WTC11 (cell line): ENCODE measurements around the gene FADD. TPM values are rescaled to one million over a fixed set of nuclear protein-coding genes. Genes with fewer than 3 reads are reported as not detected.

Experiments
- ATAC-seq: fragments of 200-7000 bp; cut with Tn5 transposase; 2 replicates; pipeline ENCODE4 v1.10.0; 2021; ENCODE audit warnings: mild to moderate bottlenecking, moderate library complexity
- CTCF ChIA-PET: fragments of 300-600 bp; sonication (Branson Sonifier 250); formaldehyde crosslinking; loops from one replicate; lab custom pipeline; 2021; ENCODE audit warnings: antibody characterized with exemption; lab: Charles Lee
- POLR2A ChIA-PET: fragments of 350-600 bp; sonication (Branson Sonifier 250); formaldehyde crosslinking; loops from one replicate; lab custom pipeline; 2021; ENCODE audit warnings: antibody characterized with exemption; lab: Charles Lee
- DNase-seq: peaks from one replicate; pipeline ENCODE4 v3.0.0; 2021; ENCODE audit warnings: low spot score
- H3K27ac Mint-ChIP-seq: 2 replicates; pipeline ENCODE4 v1.8.0; 2021; ENCODE audit warnings: mixed read lengths
- H3K27me3 Mint-ChIP-seq: 2 replicates; pipeline ENCODE4 v1.8.0; 2021; ENCODE audit warnings: low read depth, mild to moderate bottlenecking, moderate library complexity, mixed read lengths
- H3K36me3 Mint-ChIP-seq: 2 replicates; pipeline ENCODE4 v1.8.0; 2021; ENCODE audit warnings: mixed read lengths
- H3K4me1 Mint-ChIP-seq: 2 replicates; pipeline ENCODE4 v1.8.0; 2022; ENCODE audit warnings: mixed read lengths
- H3K4me3 Mint-ChIP-seq: 2 replicates; pipeline ENCODE4 v1.8.0; 2021; ENCODE audit warnings: mild to moderate bottlenecking, moderate library complexity, mixed read lengths
- H3K9me3 Mint-ChIP-seq: 2 replicates; pipeline ENCODE4 v1.8.0; 2021; ENCODE audit warnings: mixed read lengths
- ATF6 ChIP-seq: sonication (generic); formaldehyde crosslinking; IDR thresholded peaks from 2 replicates; pipeline ENCODE4 v1.8.1; 2023; ENCODE audit warnings: mild to moderate bottlenecking, missing genetic modification reagents
- CREB1 ChIP-seq: sonication (generic); formaldehyde crosslinking; IDR thresholded peaks from 2 replicates; pipeline ENCODE4 v1.8.0; 2023; ENCODE audit warnings: mild to moderate bottlenecking, missing genetic modification reagents
- CREM ChIP-seq: sonication (generic); formaldehyde crosslinking; IDR thresholded peaks from 2 replicates; pipeline ENCODE4 v1.8.1; 2022; ENCODE audit warnings: mild to moderate bottlenecking, missing genetic modification reagents, moderate library complexity
- E2F5 ChIP-seq: sonication (generic); formaldehyde crosslinking; IDR thresholded peaks from 2 replicates; pipeline ENCODE4 v1.8.1; 2022; ENCODE audit warnings: mild to moderate bottlenecking, moderate library complexity, missing genetic modification reagents
- ESRRA ChIP-seq: sonication (generic); formaldehyde crosslinking; IDR thresholded peaks from 2 replicates; pipeline ENCODE4 v1.8.1; 2022; ENCODE audit warnings: mild to moderate bottlenecking, missing genetic modification reagents, borderline replicate concordance
- FOXP1 ChIP-seq: sonication (generic); formaldehyde crosslinking; IDR thresholded peaks from 2 replicates; pipeline ENCODE4 v1.8.0; 2022; ENCODE audit warnings: missing genetic modification reagents, mild to moderate bottlenecking, moderate library complexity, borderline replicate concordance
- HMGA2 ChIP-seq: fragments of 250-450 bp; sonication (Bioruptor Pico); IDR thresholded peaks from 2 replicates; pipeline ENCODE4 v1.4.0; 2021; ENCODE audit warnings: mild to moderate bottlenecking, moderate library complexity
- HMGXB4 ChIP-seq: sonication (generic); formaldehyde crosslinking; IDR thresholded peaks from 2 replicates; pipeline ENCODE4 v1.8.1; 2023; ENCODE audit warnings: mild to moderate bottlenecking, moderate library complexity, missing genetic modification reagents
- JAZF1 ChIP-seq: fragments of 250-450 bp; sonication (Bioruptor Pico); IDR thresholded peaks from 2 replicates; pipeline ENCODE4 v1.9.0; 2021; ENCODE audit warnings: moderate library complexity, mild to moderate bottlenecking, inconsistent platforms
- KAT7 ChIP-seq: sonication (generic); formaldehyde crosslinking; IDR thresholded peaks from 2 replicates; pipeline ENCODE4 v1.8.1; 2023; ENCODE audit warnings: missing genetic modification reagents, mild to moderate bottlenecking, borderline replicate concordance
- NFYB ChIP-seq: sonication (generic); formaldehyde crosslinking; conservative IDR thresholded peaks from 2 replicates; pipeline ENCODE4 v1.8.0; 2022; ENCODE audit warnings: low read depth, missing genetic modification reagents
- NR3C1 ChIP-seq: sonication (generic); formaldehyde crosslinking; conservative IDR thresholded peaks from 2 replicates; pipeline ENCODE4 v1.8.1; 2023; ENCODE audit warnings: low read depth, mild to moderate bottlenecking, missing genetic modification reagents
- PRDM15 ChIP-seq: sonication (generic); formaldehyde crosslinking; IDR thresholded peaks from 2 replicates; pipeline ENCODE4 v1.8.0; 2022; ENCODE audit warnings: missing genetic modification reagents
- PRRX2 ChIP-seq: fragments of 250-450 bp; sonication (Bioruptor Pico); IDR thresholded peaks from 2 replicates; pipeline ENCODE4 v1.8.0; 2021; ENCODE audit warnings: mild to moderate bottlenecking
- SP1 ChIP-seq: sonication (generic); formaldehyde crosslinking; conservative IDR thresholded peaks from 2 replicates; pipeline ENCODE4 v1.8.1; 2022; ENCODE audit warnings: missing genetic modification reagents
- ZNF138 ChIP-seq: sonication (generic); formaldehyde crosslinking; conservative IDR thresholded peaks from 2 replicates; pipeline ENCODE4 v1.8.1; 2022; ENCODE audit warnings: mild to moderate bottlenecking, moderate library complexity, missing genetic modification reagents
- ZNF219 ChIP-seq: sonication (generic); formaldehyde crosslinking; IDR thresholded peaks from 2 replicates; pipeline ENCODE4 v1.8.0; 2023; ENCODE audit warnings: missing genetic modification reagents, mild to moderate bottlenecking, borderline replicate concordance
- ZNF423 ChIP-seq: fragments of 250-450 bp; sonication (Bioruptor Pico); IDR thresholded peaks from 2 replicates; pipeline ENCODE4 v2.1.2; 2022; ENCODE audit warnings: mild to moderate bottlenecking, moderate library complexity
- total RNA-seq: library from RNA; stranded (reverse); gene quantifications from 3 replicates; pipeline ENCODE4 v1.2.3, GENCODE V29; 2021
- TF ChIP-seq, protein P1 (sequence below): fragments of 250-450 bp; sonication (Bioruptor Pico); IDR thresholded peaks from 2 replicates; pipeline ENCODE4 v1.9.0; 2021; ENCODE audit warnings: mild to moderate bottlenecking
- TF ChIP-seq, protein P2 (sequence below): sonication (generic); formaldehyde crosslinking; IDR thresholded peaks from 2 replicates; pipeline ENCODE4 v1.8.0; 2023; ENCODE audit warnings: mild to moderate bottlenecking, missing genetic modification reagents

Gene FADD
- total RNA-seq, 1 experiment from 2014 or later, result 49.0 TPM

- no peak for TF ChIP-seq ZNF423 (CRISPR knock-in tag)
- TF ChIP-seq CREB1 (CRISPR knock-in tag), result no peak
- TF ChIP-seq, protein P1, sequence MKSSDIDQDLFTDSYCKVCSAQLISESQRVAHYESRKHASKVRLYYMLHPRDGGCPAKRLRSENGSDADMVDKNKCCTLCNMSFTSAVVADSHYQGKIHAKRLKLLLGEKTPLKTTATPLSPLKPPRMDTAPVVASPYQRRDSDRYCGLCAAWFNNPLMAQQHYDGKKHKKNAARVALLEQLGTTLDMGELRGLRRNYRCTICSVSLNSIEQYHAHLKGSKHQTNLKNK (CRISPR knock-in tag), result no peak
- TF ChIP-seq SP1 (CRISPR knock-in tag), result no peak
- TF ChIP-seq JAZF1 (CRISPR knock-in tag), result no peak
- no peak; the same call in 1 of the 2 replicates for ATAC-seq
- CTCF ChIA-PET, result no interaction called here
- Mint-ChIP-seq H3K27me3 (no peaks in the 10 kb centered on the region), H3K9me3 (no peaks in the 10 kb centered on the region), H3K27ac (no peak overlapping the region), H3K36me3 (no peaks in the 10 kb centered on the region), H3K4me3 (no peak overlapping the region), H3K4me1 (peaks cover 7% of the 10 kb centered on the region)
- POLR2A ChIA-PET, result no interaction called here
- DNase-seq, result peak; percentile 28
These were observed 48.7 kb downstream of the FADD start for GRCh38 chr11:70251659-70252321.

DNA sequence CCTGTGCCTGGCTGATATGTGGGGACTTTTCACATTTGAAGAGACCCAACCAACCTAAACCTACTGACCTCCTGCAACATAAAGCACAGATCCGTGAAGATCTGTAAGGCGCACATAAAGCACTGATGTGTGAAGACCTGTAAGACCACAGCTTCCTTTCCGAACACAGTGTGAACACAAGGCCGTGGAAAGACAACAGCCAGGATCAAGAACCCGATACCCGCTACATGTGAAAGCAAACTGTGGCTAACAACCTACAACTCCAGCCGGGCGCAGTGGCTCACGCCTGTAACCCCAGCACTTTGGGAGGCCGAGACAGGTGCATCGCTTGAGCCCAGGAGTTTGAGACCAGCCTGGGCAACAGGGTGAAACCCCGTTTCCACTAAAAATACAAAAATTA lies 49.7 kb downstream of the FADD start:
- Mint-ChIP-seq H3K4me1 (peaks cover 3% of the 10 kb centered on the region; the same call in 1 of the 2 replicates), H3K27me3 (no peaks in the 10 kb centered on the region; the same call in 1 of the 2 replicates), H3K27ac (no peak overlapping the region), H3K36me3 (no peaks in the 10 kb centered on the region), H3K9me3 (no peaks in the 10 kb centered on the region), H3K4me3 (no peak overlapping the region)
- TF ChIP-seq E2F5 (CRISPR knock-in tag) (no peak), ATF6 (no peak), ESRRA (CRISPR knock-in tag) (no peak), PRDM15 (CRISPR knock-in tag) (no peak), HMGA2 (no peak), JAZF1 (CRISPR knock-in tag) (no peak)
- POLR2A ChIA-PET, result no interaction called here
- no peak for ATAC-seq
- no peak for DNase-seq
- CTCF ChIA-PET, result no interaction called here

- Mint-ChIP-seq H3K36me3 (no peaks in the 10 kb centered on the region), H3K9me3 (no peaks in the 10 kb centered on the region), H3K4me3 (no peak overlapping the region), H3K4me1 (peaks cover 3% of the 10 kb centered on the region; the same call in 1 of the 2 replicates), H3K27me3 (no peaks in the 10 kb centered on the region; the same call in 1 of the 2 replicates), H3K27ac (no peak overlapping the region)
- no peak for ATAC-seq
- DNase-seq, result no peak
- ChIA-PET CTCF (interaction anchor here (0.7 to 1.4 kb wide), 2 partner anchors 29 to 342 kb away, joined by 3 to 4 read pairs; no protein-coding TSS in a partner anchor), POLR2A (no interaction called here)
- TF ChIP-seq NR3C1 (CRISPR knock-in tag) (no peak), ZNF423 (CRISPR knock-in tag) (no peak), HMGXB4 (CRISPR knock-in tag) (no peak), KAT7 (no peak), CREM (no peak), ZNF219 (CRISPR knock-in tag) (no peak), PRRX2 (no peak), FOXP1 (CRISPR knock-in tag) (no peak), NFYB (CRISPR knock-in tag) (no peak), ZNF138 (CRISPR knock-in tag) (no peak)
- TF ChIP-seq, protein P2, sequence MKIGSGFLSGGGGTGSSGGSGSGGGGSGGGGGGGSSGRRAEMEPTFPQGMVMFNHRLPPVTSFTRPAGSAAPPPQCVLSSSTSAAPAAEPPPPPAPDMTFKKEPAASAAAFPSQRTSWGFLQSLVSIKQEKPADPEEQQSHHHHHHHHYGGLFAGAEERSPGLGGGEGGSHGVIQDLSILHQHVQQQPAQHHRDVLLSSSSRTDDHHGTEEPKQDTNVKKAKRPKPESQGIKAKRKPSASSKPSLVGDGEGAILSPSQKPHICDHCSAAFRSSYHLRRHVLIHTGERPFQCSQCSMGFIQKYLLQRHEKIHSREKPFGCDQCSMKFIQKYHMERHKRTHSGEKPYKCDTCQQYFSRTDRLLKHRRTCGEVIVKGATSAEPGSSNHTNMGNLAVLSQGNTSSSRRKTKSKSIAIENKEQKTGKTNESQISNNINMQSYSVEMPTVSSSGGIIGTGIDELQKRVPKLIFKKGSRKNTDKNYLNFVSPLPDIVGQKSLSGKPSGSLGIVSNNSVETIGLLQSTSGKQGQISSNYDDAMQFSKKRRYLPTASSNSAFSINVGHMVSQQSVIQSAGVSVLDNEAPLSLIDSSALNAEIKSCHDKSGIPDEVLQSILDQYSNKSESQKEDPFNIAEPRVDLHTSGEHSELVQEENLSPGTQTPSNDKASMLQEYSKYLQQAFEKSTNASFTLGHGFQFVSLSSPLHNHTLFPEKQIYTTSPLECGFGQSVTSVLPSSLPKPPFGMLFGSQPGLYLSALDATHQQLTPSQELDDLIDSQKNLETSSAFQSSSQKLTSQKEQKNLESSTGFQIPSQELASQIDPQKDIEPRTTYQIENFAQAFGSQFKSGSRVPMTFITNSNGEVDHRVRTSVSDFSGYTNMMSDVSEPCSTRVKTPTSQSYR, result no peak
These were observed 52.5 kb downstream of the FADD start for GRCh38 chr11:70255477-70256116.
